Colonic mucosa (tissue), 4 donors: ENCODE measurements around the gene CEMIP. TPM values are rescaled to one million over a fixed set of nuclear protein-coding genes. Genes with fewer than 3 reads are reported as not detected.

Experiments
- DNase-seq: peaks from one replicate; pipeline ENCODE4 v3.0.0-alpha.2; 2020
- H3K27ac ChIP-seq: fragments of 200-600 bp; one replicate; pipeline ENCODE4 v1.8.0; 2021
- H3K27me3 ChIP-seq: fragments of 200-600 bp; one replicate; pipeline ENCODE4 v1.8.0; 2021
- H3K36me3 ChIP-seq: fragments of 200-600 bp; one replicate; pipeline ENCODE4 v1.8.0; 2021
- H3K4me1 ChIP-seq: fragments of 200-600 bp; one replicate; pipeline ENCODE4 v1.8.0; 2021; ENCODE audit warnings: mild to moderate bottlenecking
- H3K4me3 ChIP-seq: fragments of 200-600 bp; one replicate; pipeline ENCODE4 v1.8.0; 2021
- H3K9ac ChIP-seq, 2 donors: one replicate each; pipeline ENCODE4 v1.7.0; 2013; ENCODE audit warnings: control low read depth in 2 of 2, low read depth in 2 of 2, low read length in 2 of 2
- H3K9me3 ChIP-seq: fragments of 200-600 bp; one replicate; pipeline ENCODE4 v1.8.0; 2021
- intact Hi-C: fragments of 100-400 bp; cut with DNase I; formaldehyde crosslinking; loops from one replicate; pipeline ENCODE4 v1.14.1; 2022
- total RNA-seq, 2 donors: library from RNA; stranded (reverse); fragmentation: NEBNext Ultra II Directional in 1 of 2; extraction: Animal tissue kit (Norgen Biotek cat#: 25700) in 1 of 2; gene quantifications; one replicate each; pipeline ENCODE4 v1.2.1, GENCODE V29; 2021
- TF ChIP-seq, protein P1 (sequence below): fragments of 200-600 bp; IDR thresholded peaks from one replicate; pipeline ENCODE4 v1.8.0; 2022; ENCODE audit warnings: antibody characterized with exemption, mild to moderate bottlenecking
- donor health status: healthy.
- donor health status: DM: no; HTN: no; CAD: no.
- donor health status: DM: no; HTN: no; CAD: no.

CEMIP gene
- total RNA-seq, 2 donors from 2014 or later: 2.1 to 2.9 TPM

- H3K36me3 ChIP-seq: no peaks in the 10 kb centered on the region
- intact Hi-C loops: no loop called here
- no peak for DNase-seq
- H3K27me3 ChIP-seq: no peaks in the 10 kb centered on the region
- no peak overlapping the region for H3K9ac ChIP-seq
- H3K9me3 ChIP-seq: no peaks in the 10 kb centered on the region
- H3K27ac ChIP-seq: no peak overlapping the region
- no peaks in the 10 kb centered on the region for H3K4me1 ChIP-seq
- TF ChIP-seq, protein P1, sequence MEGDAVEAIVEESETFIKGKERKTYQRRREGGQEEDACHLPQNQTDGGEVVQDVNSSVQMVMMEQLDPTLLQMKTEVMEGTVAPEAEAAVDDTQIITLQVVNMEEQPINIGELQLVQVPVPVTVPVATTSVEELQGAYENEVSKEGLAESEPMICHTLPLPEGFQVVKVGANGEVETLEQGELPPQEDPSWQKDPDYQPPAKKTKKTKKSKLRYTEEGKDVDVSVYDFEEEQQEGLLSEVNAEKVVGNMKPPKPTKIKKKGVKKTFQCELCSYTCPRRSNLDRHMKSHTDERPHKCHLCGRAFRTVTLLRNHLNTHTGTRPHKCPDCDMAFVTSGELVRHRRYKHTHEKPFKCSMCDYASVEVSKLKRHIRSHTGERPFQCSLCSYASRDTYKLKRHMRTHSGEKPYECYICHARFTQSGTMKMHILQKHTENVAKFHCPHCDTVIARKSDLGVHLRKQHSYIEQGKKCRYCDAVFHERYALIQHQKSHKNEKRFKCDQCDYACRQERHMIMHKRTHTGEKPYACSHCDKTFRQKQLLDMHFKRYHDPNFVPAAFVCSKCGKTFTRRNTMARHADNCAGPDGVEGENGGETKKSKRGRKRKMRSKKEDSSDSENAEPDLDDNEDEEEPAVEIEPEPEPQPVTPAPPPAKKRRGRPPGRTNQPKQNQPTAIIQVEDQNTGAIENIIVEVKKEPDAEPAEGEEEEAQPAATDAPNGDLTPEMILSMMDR: no peak
- H3K4me3 ChIP-seq: no peak overlapping the region
Observed at GRCh38 chr15:80815106-80815505, 35.9 kb downstream of the CEMIP start.

DNA sequence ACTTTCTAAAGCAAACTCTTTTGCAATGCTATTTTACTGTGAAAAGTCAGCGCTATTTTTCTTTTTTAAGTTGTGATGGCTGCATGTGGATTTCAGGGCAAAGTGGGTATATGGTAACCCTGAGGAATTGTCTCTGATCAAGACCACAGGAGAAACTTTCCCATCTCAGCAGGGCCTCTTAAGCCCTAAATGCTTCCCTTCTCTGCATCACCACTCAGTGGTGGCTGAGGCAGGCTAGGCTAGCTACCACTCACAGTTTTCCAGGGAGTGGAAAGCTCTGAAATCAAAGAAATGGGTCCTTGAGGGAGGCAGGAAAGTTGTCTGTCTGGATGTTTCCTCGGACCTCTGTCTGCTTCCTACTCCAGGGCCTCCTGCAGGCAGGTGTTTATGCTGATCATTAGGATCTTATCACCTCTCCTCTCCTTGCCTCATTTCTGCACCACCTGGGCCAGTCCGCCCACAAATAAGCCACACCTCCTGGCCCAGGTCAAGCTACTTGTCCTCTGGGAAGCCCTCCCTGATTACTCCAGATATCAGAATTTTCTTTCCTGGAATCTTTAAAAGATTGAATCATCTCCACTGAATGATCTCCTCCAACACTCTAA lies 37.0 kb downstream of the CEMIP start:
- no peaks in the 10 kb centered on the region for H3K27me3 ChIP-seq
- TF ChIP-seq, protein P1: no peak
- no peak overlapping the region for H3K4me3 ChIP-seq
- H3K4me1 ChIP-seq: no peaks in the 10 kb centered on the region
- H3K36me3 ChIP-seq: no peaks in the 10 kb centered on the region
- intact Hi-C loops: no loop called here
- H3K9ac ChIP-seq: no peak overlapping the region
- no peak overlapping the region for H3K27ac ChIP-seq
- no peaks in the 10 kb centered on the region for H3K9me3 ChIP-seq
- no peak for DNase-seq

DNA sequence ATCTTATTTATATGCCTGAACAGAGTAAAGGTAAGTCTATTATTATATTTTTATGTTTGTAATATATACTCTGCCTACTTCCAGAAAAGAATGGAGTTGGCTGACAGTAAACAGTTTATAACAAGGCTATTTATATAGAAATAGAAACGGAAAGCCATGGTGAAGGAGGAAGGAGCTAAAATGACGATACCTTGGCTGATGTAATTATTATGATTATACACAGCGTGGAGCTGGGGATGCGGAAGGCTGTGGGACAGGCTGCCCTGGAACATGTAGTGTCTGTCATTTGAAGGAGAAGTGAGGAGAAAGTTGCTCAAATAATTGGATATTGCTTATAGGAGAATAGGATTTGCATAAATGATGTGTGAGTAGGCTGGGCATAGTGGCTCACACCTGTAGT lies 37.8 kb downstream of the CEMIP start:
- Histone ChIP-seq H3K36me3 (no peaks in the 10 kb centered on the region), H3K9ac (no peak overlapping the region), H3K4me3 (no peak overlapping the region), H3K27me3 (no peaks in the 10 kb centered on the region), H3K27ac (no peak overlapping the region), H3K4me1 (no peaks in the 10 kb centered on the region), H3K9me3 (no peaks in the 10 kb centered on the region)
- DNase-seq: no peak
- TF ChIP-seq, protein P1: no peak
- intact Hi-C loops: no loop called here

DNA sequence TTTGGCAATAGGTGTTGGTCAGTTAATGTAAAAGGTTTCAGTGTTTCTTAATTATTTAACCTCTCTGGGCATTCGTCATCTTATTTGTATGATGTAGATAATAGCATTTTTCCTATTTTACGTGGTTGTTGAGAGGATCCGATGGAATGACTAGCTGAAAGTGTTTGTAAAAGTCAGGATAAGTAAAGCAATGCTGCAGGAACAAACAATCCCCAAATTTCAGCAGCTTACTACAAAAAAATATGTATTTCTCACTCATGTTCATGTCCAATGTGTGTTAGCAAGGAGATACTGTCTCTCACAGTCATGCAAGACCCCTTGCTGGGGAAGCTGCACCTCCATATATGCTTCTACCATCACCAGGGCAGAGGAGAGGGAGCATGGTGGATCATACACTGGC lies 38.7 kb downstream of the CEMIP start:
- intact Hi-C loops: no loop called here
- DNase-seq: no peak
- Histone ChIP-seq H3K4me3 (no peak overlapping the region), H3K27me3 (no peaks in the 10 kb centered on the region), H3K9me3 (no peaks in the 10 kb centered on the region), H3K27ac (no peak overlapping the region), H3K9ac (no peak overlapping the region), H3K4me1 (no peaks in the 10 kb centered on the region), H3K36me3 (no peaks in the 10 kb centered on the region)
- TF ChIP-seq, protein P1: no peak

GRCh38 chr15:80819001-80819400 lies 39.8 kb downstream of the CEMIP start:
- TF ChIP-seq, protein P1: no peak
- H3K27ac ChIP-seq: no peak overlapping the region
- no peaks in the 10 kb centered on the region for H3K4me1 ChIP-seq
- no peaks in the 10 kb centered on the region for H3K27me3 ChIP-seq
- no peak overlapping the region for H3K4me3 ChIP-seq
- intact Hi-C loops: no loop called here
- H3K9me3 ChIP-seq: no peaks in the 10 kb centered on the region
- H3K36me3 ChIP-seq: no peaks in the 10 kb centered on the region
- DNase-seq: no peak
- no peak overlapping the region for H3K9ac ChIP-seq
